SK-N-SH (cell line): ENCODE measurements around the gene CRK. TPM values are rescaled to one million over a fixed set of nuclear protein-coding genes. Genes with fewer than 3 reads are reported as not detected.

ENCODE experiments used
- CTCF ChIA-PET: fragments of 300-600, 350-600 bp; formaldehyde crosslinking; extraction: SDS; loops from one replicate; lab custom pipeline; 2021; lab: Yijun Ruan, JAX
- POLR2A ChIA-PET: fragments of 350-600 bp; sonication (Branson Sonifier 250); formaldehyde crosslinking; extraction: SDS; loops from one replicate; lab custom pipeline; 2020; ENCODE audit warnings: antibody characterized with exemption, inconsistent platforms; lab: Yijun Ruan, JAX
- DNase-seq: peaks from one replicate; pipeline ENCODE4 v3.0.0; 2012
- H2AFZ ChIP-seq: fragments of 200-600 bp; sonication (generic); 2 replicates; pipeline ENCODE4 v1.8.1; 2016; ENCODE audit warnings: antibody characterized with exemption, mild to moderate bottlenecking, low read depth
- H3F3A ChIP-seq: fragments of 200-600 bp; sonication (generic); replicated peaks from 2 replicates; pipeline ENCODE3; 2016; ENCODE audit warnings: antibody characterized with exemption, mild to moderate bottlenecking; ENCODE audit not compliant: insufficient read depth
- H3K27ac ChIP-seq, 2 experiments: fragments of 200-500 bp in 1 of 2; fragments of 200-600 bp in 1 of 2; sonication (Bioruptor generic) in 1 of 2; sonication (generic), shearing (Covaris generic) in 1 of 2; 2 replicates each; pipeline versions ENCODE4 v1.5.1 to v1.6.1; 2014 to 2016; ENCODE audit warnings: low read depth in 2 of 2, inconsistent platforms in 1 of 2, low read length in 1 of 2, mild to moderate bottlenecking in 1 of 2, mixed read lengths in 1 of 2
- H3K27me3 ChIP-seq: fragments of 200-600 bp; sonication (generic), shearing (Covaris generic); 2 replicates; pipeline ENCODE4 v1.6.1; 2016; ENCODE audit warnings: mixed run types; ENCODE audit not compliant: insufficient read depth
- H3K36me3 ChIP-seq, 2 experiments: fragments of 200-500 bp in 1 of 2; fragments of 200-600 bp in 1 of 2; sonication (Bioruptor generic) in 1 of 2; sonication (generic) in 1 of 2; replicated peaks in 1 of 2; 2 replicates each; pipeline versions ENCODE3 to v1.5.1; 2014 to 2016; ENCODE audit warnings: low read length in 1 of 2, mild to moderate bottlenecking in 1 of 2; ENCODE audit not compliant: insufficient read depth in 2 of 2, control insufficient read depth in 1 of 2
- H3K4me1 ChIP-seq, 2 experiments: fragments of 200-500 bp in 1 of 2; fragments of 200-600 bp in 1 of 2; sonication (Bioruptor generic) in 1 of 2; sonication (generic), shearing (Covaris generic) in 1 of 2; 2 replicates each; pipeline versions ENCODE4 v1.5.1 to v1.6.1; 2014 to 2016; ENCODE audit warnings: low read depth in 1 of 2, low read length in 1 of 2, mixed run types in 1 of 2; ENCODE audit not compliant: insufficient read depth in 2 of 2, control insufficient read depth in 1 of 2
- H3K4me2 ChIP-seq: fragments of 200-600 bp; sonication (generic), shearing (Covaris generic); 2 replicates; pipeline ENCODE4 v1.6.1; 2017; ENCODE audit warnings: mixed run types
- H3K4me3 ChIP-seq, 2 experiments: fragments of 200-500 bp in 1 of 2; fragments of 200-600 bp in 1 of 2; sonication (Bioruptor generic) in 1 of 2; sonication (generic), shearing (Covaris generic) in 1 of 2; 2 replicates each; pipeline versions ENCODE4 v1.5.1 to v1.8.1; 2014 to 2016; ENCODE audit warnings: low read depth in 2 of 2, inconsistent platforms in 1 of 2, low read length in 1 of 2, mild to moderate bottlenecking in 1 of 2, mixed read lengths in 1 of 2, moderate library complexity in 1 of 2
- H3K79me2 ChIP-seq: fragments of 200-600 bp; sonication (generic); 2 replicates; pipeline ENCODE4 v1.8.1; 2017; ENCODE audit warnings: mild to moderate bottlenecking; ENCODE audit not compliant: insufficient read depth
- H3K9ac ChIP-seq: fragments of 200-600 bp; sonication (generic); 2 replicates; pipeline ENCODE4 v1.6.1; 2017; ENCODE audit warnings: mixed run types
- H3K9me2 ChIP-seq: fragments of 200-600 bp; sonication (generic); 2 replicates; pipeline ENCODE4 v1.6.1; 2017; ENCODE audit warnings: mixed run types
- H3K9me3 ChIP-seq: fragments of 200-600 bp; sonication (generic); 2 replicates; pipeline ENCODE4 v1.6.1; 2017; ENCODE audit warnings: mixed run types, mild to moderate bottlenecking, moderate library complexity
- H4K20me1 ChIP-seq: fragments of 200-600 bp; sonication (generic); 2 replicates; pipeline ENCODE4 v1.6.1; 2017; ENCODE audit warnings: mild to moderate bottlenecking, mixed run types; ENCODE audit not compliant: insufficient read depth
- CHD2 ChIP-seq: fragments of 150-350 bp; IDR thresholded peaks from 2 replicates; pipeline ENCODE4 v1.6.1; 2018; ENCODE audit warnings: low read length; ENCODE audit not compliant: partially characterized antibody
- FOXJ3 ChIP-seq: sonication (generic); formaldehyde crosslinking; IDR thresholded peaks from 2 replicates; pipeline ENCODE4 v1.5.1; 2020; ENCODE audit warnings: mild to moderate bottlenecking, missing genetic modification reagents
- GABPA ChIP-seq: IDR thresholded peaks from 2 replicates; pipeline ENCODE4 v1.4.0; 2012; ENCODE audit warnings: low read depth, mild to moderate bottlenecking
- GATA2 ChIP-seq: sonication (generic); formaldehyde crosslinking; IDR thresholded peaks from 2 replicates; pipeline ENCODE4 v1.5.0; 2020; ENCODE audit warnings: mild to moderate bottlenecking, missing genetic modification reagents
- MEF2A ChIP-seq: IDR thresholded peaks from 2 replicates; pipeline ENCODE4 v1.4.0; 2012; ENCODE audit warnings: low read depth, borderline replicate concordance
- NRF1 ChIP-seq: IDR thresholded peaks from 2 replicates; pipeline ENCODE4 v1.6.1; 2012; ENCODE audit warnings: low read depth, mild to moderate bottlenecking, low read length
- RAD21 ChIP-seq: IDR thresholded peaks from 2 replicates; pipeline ENCODE4 v1.6.1; 2012; ENCODE audit warnings: mild to moderate bottlenecking, low read length
- RCOR1 ChIP-seq: fragments of 150-350 bp; IDR thresholded peaks from 2 replicates; pipeline ENCODE4 v1.6.1; 2017; ENCODE audit warnings: antibody characterized with exemption, low read length
- RXRA ChIP-seq: IDR thresholded peaks from 2 replicates; pipeline ENCODE4 v1.4.0; 2012; ENCODE audit warnings: low read depth, mild to moderate bottlenecking, borderline replicate concordance
- SMC3 ChIP-seq: IDR thresholded peaks from 2 replicates; pipeline ENCODE4 v1.6.1; 2012; ENCODE audit warnings: low read depth, low read length, improper control_type of control experiment
- TAF1 ChIP-seq: IDR thresholded peaks from 2 replicates; pipeline ENCODE4 v1.6.1; 2012; ENCODE audit warnings: low read depth, mild to moderate bottlenecking, low read length, moderate library complexity, borderline replicate concordance
- TEAD4 ChIP-seq: IDR thresholded peaks from 2 replicates; pipeline ENCODE4 v1.4.0; 2012; ENCODE audit warnings: mild to moderate bottlenecking, borderline replicate concordance; ENCODE audit not compliant: insufficient read depth
- YY1 ChIP-seq: IDR thresholded peaks from 2 replicates; pipeline ENCODE4 v1.4.0; 2012; ENCODE audit warnings: low read depth, mild to moderate bottlenecking
- WGBS: methylation state at CpG from one replicate; pipeline ENCODE4 v1.1.6; 2017; ENCODE audit warnings: low lambda C conversion rate; 5-methylcytosine and 5-hydroxymethylcytosine counted together
- polyA plus RNA-seq, 3 experiments: library from polyadenylated mRNA; depleted of rRNA; stranded (reverse); fragments of >200 nt; gene quantifications; 2 replicates each; pipeline ENCODE4 v1.2.3, GENCODE V29; 2012
- TF ChIP-seq, protein P1 (sequence below): IDR thresholded peaks from 2 replicates; pipeline ENCODE4 v1.6.1; 2012; ENCODE audit warnings: mild to moderate bottlenecking, low read depth, low read length, moderate library complexity
- TF ChIP-seq, protein P2 (sequence below): fragments of 150-350 bp; IDR thresholded peaks from 2 replicates; pipeline ENCODE4 v1.6.1; 2017; ENCODE audit warnings: antibody characterized with exemption, low read length, low read depth, borderline replicate concordance

Gene CRK
- polyA plus RNA-seq, 1 of the 3 experiments (the other 2 are of a cell fraction), result 50.7 TPM

DNA sequence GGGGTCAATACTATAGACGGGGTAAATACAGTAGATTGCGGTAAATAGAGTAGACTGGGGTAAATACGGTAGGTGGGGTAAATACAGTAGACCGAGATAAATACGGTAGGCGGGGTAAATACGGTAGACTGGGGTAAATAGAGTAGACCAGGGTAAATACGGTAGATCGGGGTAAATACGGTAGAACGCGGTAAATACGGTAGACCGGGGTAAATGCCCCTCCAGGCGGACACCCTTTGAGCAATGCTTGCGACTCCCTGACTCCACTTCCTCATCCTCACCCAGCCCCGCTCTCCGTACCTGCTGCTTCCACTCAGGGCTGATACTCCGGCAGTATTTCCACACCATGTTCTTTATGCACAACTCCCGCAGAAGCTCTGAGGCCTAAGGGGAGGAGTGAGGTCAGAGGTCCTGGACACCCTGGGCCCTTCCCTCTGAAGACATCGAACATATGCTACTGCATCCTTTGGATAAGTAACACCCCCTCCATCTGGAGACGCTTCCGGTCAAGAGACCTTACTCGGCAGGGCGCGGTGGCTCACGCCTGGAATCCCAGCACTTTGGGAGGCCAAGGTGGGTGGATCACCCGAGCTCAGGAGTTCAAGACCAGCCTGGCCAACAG, 13.3 kb upstream of the CRK start:
- no peaks in the 10 kb centered on the region for H3K27me3 ChIP-seq
- TF ChIP-seq GABPA, result no peak
- no peak for TF ChIP-seq RXRA
- TF ChIP-seq, protein P1, sequence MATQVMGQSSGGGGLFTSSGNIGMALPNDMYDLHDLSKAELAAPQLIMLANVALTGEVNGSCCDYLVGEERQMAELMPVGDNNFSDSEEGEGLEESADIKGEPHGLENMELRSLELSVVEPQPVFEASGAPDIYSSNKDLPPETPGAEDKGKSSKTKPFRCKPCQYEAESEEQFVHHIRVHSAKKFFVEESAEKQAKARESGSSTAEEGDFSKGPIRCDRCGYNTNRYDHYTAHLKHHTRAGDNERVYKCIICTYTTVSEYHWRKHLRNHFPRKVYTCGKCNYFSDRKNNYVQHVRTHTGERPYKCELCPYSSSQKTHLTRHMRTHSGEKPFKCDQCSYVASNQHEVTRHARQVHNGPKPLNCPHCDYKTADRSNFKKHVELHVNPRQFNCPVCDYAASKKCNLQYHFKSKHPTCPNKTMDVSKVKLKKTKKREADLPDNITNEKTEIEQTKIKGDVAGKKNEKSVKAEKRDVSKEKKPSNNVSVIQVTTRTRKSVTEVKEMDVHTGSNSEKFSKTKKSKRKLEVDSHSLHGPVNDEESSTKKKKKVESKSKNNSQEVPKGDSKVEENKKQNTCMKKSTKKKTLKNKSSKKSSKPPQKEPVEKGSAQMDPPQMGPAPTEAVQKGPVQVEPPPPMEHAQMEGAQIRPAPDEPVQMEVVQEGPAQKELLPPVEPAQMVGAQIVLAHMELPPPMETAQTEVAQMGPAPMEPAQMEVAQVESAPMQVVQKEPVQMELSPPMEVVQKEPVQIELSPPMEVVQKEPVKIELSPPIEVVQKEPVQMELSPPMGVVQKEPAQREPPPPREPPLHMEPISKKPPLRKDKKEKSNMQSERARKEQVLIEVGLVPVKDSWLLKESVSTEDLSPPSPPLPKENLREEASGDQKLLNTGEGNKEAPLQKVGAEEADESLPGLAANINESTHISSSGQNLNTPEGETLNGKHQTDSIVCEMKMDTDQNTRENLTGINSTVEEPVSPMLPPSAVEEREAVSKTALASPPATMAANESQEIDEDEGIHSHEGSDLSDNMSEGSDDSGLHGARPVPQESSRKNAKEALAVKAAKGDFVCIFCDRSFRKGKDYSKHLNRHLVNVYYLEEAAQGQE, result no peak
- no peak for TF ChIP-seq NRF1
- no peak for TF ChIP-seq SMC3
- TF ChIP-seq GATA2, result no peak
- TF ChIP-seq RCOR1, result no peak
- TF ChIP-seq YY1, result no peak
- no peak for TF ChIP-seq RAD21
- no peak for TF ChIP-seq CHD2
- TF ChIP-seq, protein P2, sequence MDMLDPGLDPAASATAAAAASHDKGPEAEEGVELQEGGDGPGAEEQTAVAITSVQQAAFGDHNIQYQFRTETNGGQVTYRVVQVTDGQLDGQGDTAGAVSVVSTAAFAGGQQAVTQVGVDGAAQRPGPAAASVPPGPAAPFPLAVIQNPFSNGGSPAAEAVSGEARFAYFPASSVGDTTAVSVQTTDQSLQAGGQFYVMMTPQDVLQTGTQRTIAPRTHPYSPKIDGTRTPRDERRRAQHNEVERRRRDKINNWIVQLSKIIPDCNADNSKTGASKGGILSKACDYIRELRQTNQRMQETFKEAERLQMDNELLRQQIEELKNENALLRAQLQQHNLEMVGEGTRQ, result no peak
- no peak for TF ChIP-seq MEF2A
- no peak for TF ChIP-seq TEAD4
- TF ChIP-seq TAF1, result no peak
- no peak for TF ChIP-seq FOXJ3
- TF ChIP-seq, all 33 proteins: peak for 0
- Histone ChIP-seq H2AFZ (no peak overlapping the region), H3K9me2 (no peaks in the 10 kb centered on the region), H3K79me2 (no peaks in the 10 kb centered on the region; the same call in 1 of the 2 replicates), H3K4me3 (no peak overlapping the region), H3K4me2 (no peak overlapping the region), H3K27ac (no peak overlapping the region), H3F3A (no peaks in the 10 kb centered on the region), H3K4me1 (no peaks in the 10 kb centered on the region), H3K9me3 (no peaks in the 10 kb centered on the region), H3K36me3 (peaks cover 14 to 34% of the 10 kb centered on the region in 2 experiments), H3K9ac (no peak overlapping the region), H4K20me1 (no peaks in the 10 kb centered on the region)
- ChIA-PET CTCF (interaction anchor here (1.3 kb wide), 1 partner anchor 104 kb away, joined by 3 read pairs; no protein-coding TSS in a partner anchor), POLR2A (no interaction called here)
- DNase-seq, result no peak
- 91% methylated on average over 28 of the region's 28 CpGs for WGBS
